Measurements from ENCODE around the gene TBC1D2B.
"Not testable (repeated sequence)": the region's sequence is repeated elsewhere in the genome, so short reads cannot be mapped to it uniquely, and the experiment has no call there.

The TBC1D2B gene

GRCh38 chr15:77974098-77974414 is 103.5 kb downstream of the TBC1D2B start:
- Histone ChIP-seq H3K4me1 (ENCODE audit: control insufficient read depth, insufficient read depth, low read length) (no peaks in the 10 kb centered on the region), H3K27ac (ENCODE audit: extremely low read depth, low read depth, low read length) (no peak overlapping the region), H3K9me3 (ENCODE audit: control insufficient read depth, insufficient read depth, low read depth, low read length) (no peaks in the 10 kb centered on the region), H3K36me3 (ENCODE audit: control insufficient read depth in 2 of 2, insufficient read depth in 1 of 2, low read length in 2 of 2) (no peaks in the 10 kb centered on the region), H3K4me3 (ENCODE audit: low read depth, low read length) (no peak overlapping the region)
- ChIA-PET POLR2A (no interaction called here), CTCF (no interaction called here)
- TF ChIP-seq ZNF366 (tag by site-specific recombination; conservative IDR thresholded peaks at IDR 0.05): no peak
- TF ChIP-seq ZNF416 (tag by site-specific recombination; IDR thresholded peaks at IDR 0.05): no peak
- no peak for TF ChIP-seq ZNF391 (tag by site-specific recombination; IDR thresholded peaks at IDR 0.05; ENCODE audit: borderline replicate concordance, low read depth)
- TF ChIP-seq, protein P1, sequence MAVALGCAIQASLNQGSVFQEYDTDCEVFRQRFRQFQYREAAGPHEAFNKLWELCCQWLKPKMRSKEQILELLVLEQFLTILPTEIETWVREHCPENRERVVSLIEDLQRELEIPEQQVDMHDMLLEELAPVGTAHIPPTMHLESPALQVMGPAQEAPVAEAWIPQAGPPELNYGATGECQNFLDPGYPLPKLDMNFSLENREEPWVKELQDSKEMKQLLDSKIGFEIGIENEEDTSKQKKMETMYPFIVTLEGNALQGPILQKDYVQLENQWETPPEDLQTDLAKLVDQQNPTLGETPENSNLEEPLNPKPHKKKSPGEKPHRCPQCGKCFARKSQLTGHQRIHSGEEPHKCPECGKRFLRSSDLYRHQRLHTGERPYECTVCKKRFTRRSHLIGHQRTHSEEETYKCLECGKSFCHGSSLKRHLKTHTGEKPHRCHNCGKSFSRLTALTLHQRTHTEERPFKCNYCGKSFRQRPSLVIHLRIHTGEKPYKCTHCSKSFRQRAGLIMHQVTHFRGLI (tag by site-specific recombination; IDR thresholded peaks at IDR 0.05): no peak
- no peak for TF ChIP-seq ZNF664 (tag by site-specific recombination; IDR thresholded peaks at IDR 0.05)
- no peak for TF ChIP-seq FEZF1 (tag by site-specific recombination; IDR thresholded peaks at IDR 0.05)
- TF ChIP-seq ZNF600 (tag by site-specific recombination; IDR thresholded peaks at IDR 0.05): no peak
- no peak for TF ChIP-seq ELK4 (IDR thresholded peaks at IDR 0.05; ENCODE audit: borderline replicate concordance, low read depth, low read length)
- no peak for TF ChIP-seq ZNF530 (tag by site-specific recombination; IDR thresholded peaks at IDR 0.05; ENCODE audit: low read depth)
- no peak for TF ChIP-seq PRDM1 (tag by site-specific recombination; IDR thresholded peaks at IDR 0.05)
- TF ChIP-seq, protein P2, sequence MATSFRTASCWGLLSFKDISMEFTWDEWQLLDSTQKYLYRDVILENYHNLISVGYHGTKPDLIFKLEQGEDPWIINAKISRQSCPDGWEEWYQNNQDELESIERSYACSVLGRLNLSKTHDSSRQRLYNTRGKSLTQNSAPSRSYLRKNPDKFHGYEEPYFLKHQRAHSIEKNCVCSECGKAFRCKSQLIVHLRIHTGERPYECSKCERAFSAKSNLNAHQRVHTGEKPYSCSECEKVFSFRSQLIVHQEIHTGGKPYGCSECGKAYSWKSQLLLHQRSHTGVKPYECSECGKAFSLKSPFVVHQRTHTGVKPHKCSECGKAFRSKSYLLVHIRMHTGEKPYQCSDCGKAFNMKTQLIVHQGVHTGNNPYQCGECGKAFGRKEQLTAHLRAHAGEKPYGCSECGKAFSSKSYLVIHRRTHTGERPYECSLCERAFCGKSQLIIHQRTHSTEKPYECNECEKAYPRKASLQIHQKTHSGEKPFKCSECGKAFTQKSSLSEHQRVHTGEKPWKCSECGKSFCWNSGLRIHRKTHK (tag by site-specific recombination; IDR thresholded peaks at IDR 0.05): no peak
- no peak for TF ChIP-seq YY1 (tag by site-specific recombination; IDR thresholded peaks at IDR 0.05)
- TF ChIP-seq ZNF324 (tag by site-specific recombination; IDR thresholded peaks at IDR 0.05): no peak
- TF ChIP-seq, protein P3, sequence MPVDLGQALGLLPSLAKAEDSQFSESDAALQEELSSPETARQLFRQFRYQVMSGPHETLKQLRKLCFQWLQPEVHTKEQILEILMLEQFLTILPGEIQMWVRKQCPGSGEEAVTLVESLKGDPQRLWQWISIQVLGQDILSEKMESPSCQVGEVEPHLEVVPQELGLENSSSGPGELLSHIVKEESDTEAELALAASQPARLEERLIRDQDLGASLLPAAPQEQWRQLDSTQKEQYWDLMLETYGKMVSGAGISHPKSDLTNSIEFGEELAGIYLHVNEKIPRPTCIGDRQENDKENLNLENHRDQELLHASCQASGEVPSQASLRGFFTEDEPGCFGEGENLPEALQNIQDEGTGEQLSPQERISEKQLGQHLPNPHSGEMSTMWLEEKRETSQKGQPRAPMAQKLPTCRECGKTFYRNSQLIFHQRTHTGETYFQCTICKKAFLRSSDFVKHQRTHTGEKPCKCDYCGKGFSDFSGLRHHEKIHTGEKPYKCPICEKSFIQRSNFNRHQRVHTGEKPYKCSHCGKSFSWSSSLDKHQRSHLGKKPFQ (tag by site-specific recombination; IDR thresholded peaks at IDR 0.05): no peak
- TF ChIP-seq ZNF521 (tag by site-specific recombination; IDR thresholded peaks at IDR 0.05): no peak
- TF ChIP-seq ZNF514 (tag by site-specific recombination; IDR thresholded peaks at IDR 0.05): no peak
- TF ChIP-seq ZBTB10 (tag by site-specific recombination; IDR thresholded peaks at IDR 0.05): no peak

GRCh38 chr15:77973273-77974097 is 104.0 kb downstream of the TBC1D2B start:
- H3K4me3 ChIP-seq (ENCODE audit: low read depth, low read length); CTCF ChIA-PET; H3K9me3 ChIP-seq (ENCODE audit: control insufficient read depth, insufficient read depth, low read depth, low read length); H3K36me3 ChIP-seq (ENCODE audit: control insufficient read depth in 2 of 2, insufficient read depth in 1 of 2, low read length in 2 of 2); POLR2A ChIA-PET; H3K27ac ChIP-seq (ENCODE audit: extremely low read depth, low read depth, low read length); H3K4me1 ChIP-seq (ENCODE audit: control insufficient read depth, insufficient read depth, low read length): not testable (repeated sequence)

DNA sequence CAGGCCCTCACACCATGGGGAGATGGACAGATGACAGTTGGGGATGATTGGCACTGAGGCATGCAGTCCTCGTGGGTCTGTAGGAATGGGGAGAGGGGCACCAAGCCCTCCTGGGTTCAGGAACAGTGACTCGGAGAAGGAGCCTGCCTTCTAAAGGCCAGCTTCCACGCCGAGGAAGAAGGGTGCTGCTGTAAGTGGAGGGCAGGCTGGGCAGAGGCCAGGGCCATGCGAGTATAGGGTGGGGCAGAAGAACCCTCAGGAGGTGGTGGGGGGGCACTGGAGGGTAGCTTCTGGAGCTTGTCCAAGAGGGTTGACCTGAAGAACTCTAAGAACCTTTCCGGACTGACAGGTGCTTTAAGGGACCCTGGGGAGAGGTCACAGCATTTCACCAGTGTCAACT is 104.8 kb downstream of the TBC1D2B start:
- CTCF ChIA-PET; POLR2A ChIA-PET; H3K4me3 ChIP-seq (ENCODE audit: low read depth, low read length); H3K27ac ChIP-seq (ENCODE audit: extremely low read depth, low read depth, low read length); H3K36me3 ChIP-seq (ENCODE audit: control insufficient read depth in 2 of 2, insufficient read depth in 1 of 2, low read length in 2 of 2); H3K9me3 ChIP-seq (ENCODE audit: control insufficient read depth, insufficient read depth, low read depth, low read length); H3K4me1 ChIP-seq (ENCODE audit: control insufficient read depth, insufficient read depth, low read length): not testable (repeated sequence)

- H3K4me1 ChIP-seq (ENCODE audit: control insufficient read depth, insufficient read depth, low read length); H3K27ac ChIP-seq (ENCODE audit: extremely low read depth, low read depth, low read length); H3K36me3 ChIP-seq (ENCODE audit: control insufficient read depth in 2 of 2, insufficient read depth in 1 of 2, low read length in 2 of 2); H3K9me3 ChIP-seq (ENCODE audit: control insufficient read depth, insufficient read depth, low read depth, low read length); POLR2A ChIA-PET; CTCF ChIA-PET; H3K4me3 ChIP-seq (ENCODE audit: low read depth, low read length): not testable (repeated sequence)
These were observed 105.6 kb downstream of the TBC1D2B start for GRCh38 chr15:77971875-77972274.

All from HEK293 (cell line).